Stimulated activated naive CD4-positive, alpha-beta T cell treated with Interleukin-2 at 50 U/mL for 16 hours (primary cell): ENCODE measurements around the gene TRAPPC2B.

ENCODE experiments used
- DNase-seq: peaks from one replicate; lab custom pipeline; 2025; lab: John Stamatoyannopoulos, UW

Gene TRAPPC2B

DNA sequence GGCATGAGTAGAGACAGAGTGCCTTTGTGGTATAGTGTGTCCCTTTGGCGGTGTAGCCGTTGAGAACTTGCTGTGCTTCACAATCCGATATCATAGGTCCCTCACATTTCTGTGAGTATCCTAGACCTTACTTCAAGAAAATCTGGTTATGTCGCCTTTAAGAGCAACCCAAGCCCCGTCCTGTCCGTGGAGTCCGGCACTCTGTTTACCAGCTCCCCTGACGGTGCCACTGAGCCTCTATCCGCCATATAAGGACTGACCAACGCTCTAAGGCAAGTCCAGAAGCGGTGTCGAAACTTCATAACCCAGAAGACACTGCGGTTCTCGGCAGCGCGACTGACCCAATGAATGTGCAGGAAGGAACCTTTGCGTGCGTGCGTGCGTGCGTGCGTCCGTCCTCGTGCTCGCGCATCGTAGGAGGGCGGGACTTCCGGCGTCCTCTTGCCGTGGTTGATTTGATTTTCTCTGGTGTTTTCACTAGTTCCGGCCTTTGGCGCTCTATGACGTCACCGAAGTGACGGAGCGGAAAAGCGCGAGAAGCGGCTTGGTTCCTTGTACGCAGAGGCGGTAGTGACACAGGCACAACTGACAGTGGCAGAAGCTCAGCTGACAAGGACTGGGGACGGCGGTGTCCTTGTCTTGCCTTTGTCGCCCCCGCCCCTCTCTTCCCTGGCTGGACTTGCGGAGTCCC is at the start of gene TRAPPC2B, which contains the start of gene ZNF547:
TSS of gene TRAPPC2B (plus strand) at position 555 of the 691 bp plus-strand sequence. CDS start 1,283 bp downstream, outside the sequence.
TSS of gene ZNF547 (plus strand) at position 555 of the 691 bp plus-strand sequence. CDS start 5,005 bp downstream, outside the sequence.
- DNase-seq: peak; percentile 97

DNA sequence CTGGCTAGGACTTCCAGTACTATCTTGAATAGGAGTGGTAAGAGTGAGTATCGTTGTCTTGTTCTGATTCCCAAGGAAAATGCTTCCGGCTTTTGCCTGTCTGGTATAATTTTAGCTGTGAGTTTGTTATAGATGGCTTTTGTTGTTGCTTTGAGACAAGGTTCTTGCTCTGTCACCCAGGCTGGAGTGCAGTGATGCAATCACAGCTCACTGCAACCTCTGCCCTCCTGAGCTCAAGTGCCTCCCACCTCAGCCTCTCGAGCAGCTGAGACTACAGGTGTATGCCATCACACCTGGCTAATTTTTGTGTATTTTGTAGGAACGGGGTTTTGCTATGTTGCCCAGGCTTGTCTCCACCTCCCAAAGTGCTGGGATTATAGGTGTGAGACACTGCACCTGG is 49.2 kb upstream of the TRAPPC2B start:
- no peak for DNase-seq

GRCh38 chr19:57317503-57317902 is 45.8 kb upstream of the TRAPPC2B start:
- no peak for DNase-seq

- no peak for DNase-seq
Observed at GRCh38 chr19:57319869-57320179, 43.5 kb upstream of the TRAPPC2B start.

- peak; percentile 92 for DNase-seq
Observed at GRCh38 chr19:57320180-57321084, 42.9 kb upstream of the TRAPPC2B start, which contains the start of gene ZNF543. Gene ZNF543, plus strand, starts transcription at chr19:57320472. Its CDS starts 382 bp downstream, at chr19:57320854.

DNA sequence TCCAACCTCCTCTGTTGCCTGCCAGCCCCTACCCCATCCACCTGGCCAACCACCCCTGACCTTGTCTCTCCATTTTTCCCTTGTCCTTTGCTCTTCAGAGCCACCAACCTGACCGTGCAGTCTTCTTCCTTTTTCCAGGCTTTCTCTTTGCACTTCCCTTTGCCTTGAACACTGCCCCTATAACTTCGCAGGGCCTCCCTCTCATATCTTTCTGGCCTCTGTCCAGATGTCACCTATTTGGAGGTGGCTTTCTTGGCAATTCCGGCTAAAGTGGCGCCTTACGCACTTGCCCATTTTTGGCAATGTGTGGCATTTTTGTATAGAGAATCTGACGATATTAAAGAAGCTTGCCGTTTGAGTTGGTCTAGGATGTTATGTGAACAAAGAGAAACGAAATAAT is 42.2 kb upstream of the TRAPPC2B start:
- no peak for DNase-seq

GRCh38 chr19:57321751-57322150 is 41.6 kb upstream of the TRAPPC2B start:
- no peak for DNase-seq

DNA sequence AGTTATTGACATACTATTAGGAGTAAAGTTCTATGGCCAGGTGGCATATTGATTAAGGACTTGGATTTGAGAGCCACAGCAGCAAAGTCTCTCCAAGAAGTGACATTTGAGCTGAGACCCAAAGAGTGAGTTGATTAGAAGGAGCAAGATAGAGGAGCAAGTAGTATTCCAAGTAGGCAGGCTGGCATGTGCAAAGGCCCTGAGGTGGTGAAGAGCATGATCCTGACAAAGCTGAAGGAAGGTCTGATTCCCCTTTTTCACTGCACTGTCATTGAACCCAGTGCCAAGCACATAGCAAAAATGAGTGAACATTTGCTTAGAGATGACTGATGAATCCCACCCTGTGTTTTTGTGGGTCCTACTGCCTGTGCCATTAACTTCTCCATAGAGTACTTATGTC is 38.4 kb upstream of the TRAPPC2B start:
- no peak for DNase-seq

- DNase-seq: no peak
Observed at GRCh38 chr19:57327993-57328392, 35.4 kb upstream of the TRAPPC2B start.

DNA sequence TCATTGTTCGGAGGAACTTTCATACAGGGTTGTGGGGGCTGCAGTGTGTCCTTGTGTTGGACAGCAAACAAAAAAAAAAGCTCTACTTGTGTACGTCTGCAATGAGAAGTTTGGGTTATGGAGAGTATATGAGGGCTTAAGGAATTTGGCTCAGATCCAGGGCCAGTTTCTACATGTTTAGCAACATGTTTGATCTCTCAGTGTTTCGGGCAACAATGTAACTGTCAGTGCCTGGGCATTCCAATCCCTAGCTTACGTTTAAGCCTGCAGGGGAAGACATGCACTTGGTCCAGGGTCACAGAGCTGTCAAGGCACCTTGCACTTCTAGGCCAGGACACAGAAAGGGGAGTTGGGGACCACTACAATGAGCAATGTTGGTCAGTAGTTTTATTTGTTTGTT is 29.2 kb upstream of the TRAPPC2B start:
- no peak for DNase-seq

GRCh38 chr19:57338877-57339276 is 24.5 kb upstream of the TRAPPC2B start:
- no peak for DNase-seq

DNA sequence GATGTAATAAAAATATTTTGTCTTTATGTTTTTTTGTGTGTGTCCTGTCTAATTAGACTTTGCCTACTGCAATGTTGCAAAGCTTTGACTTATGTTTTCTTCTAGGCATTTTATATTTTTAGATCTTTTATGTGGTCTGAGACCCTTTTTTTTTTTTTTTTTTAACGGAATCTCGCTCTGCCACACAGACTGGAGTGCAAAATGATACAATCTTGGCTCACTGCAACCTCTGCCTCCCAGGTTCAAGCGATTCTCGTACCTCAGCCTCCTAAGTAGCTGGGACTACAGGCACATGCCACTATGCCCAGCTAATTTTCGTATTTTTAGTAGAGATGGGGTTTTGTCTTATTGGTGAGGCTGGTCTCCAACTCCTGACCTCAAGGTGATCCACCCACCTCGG is 20.8 kb upstream of the TRAPPC2B start:
- no peak for DNase-seq

DNA sequence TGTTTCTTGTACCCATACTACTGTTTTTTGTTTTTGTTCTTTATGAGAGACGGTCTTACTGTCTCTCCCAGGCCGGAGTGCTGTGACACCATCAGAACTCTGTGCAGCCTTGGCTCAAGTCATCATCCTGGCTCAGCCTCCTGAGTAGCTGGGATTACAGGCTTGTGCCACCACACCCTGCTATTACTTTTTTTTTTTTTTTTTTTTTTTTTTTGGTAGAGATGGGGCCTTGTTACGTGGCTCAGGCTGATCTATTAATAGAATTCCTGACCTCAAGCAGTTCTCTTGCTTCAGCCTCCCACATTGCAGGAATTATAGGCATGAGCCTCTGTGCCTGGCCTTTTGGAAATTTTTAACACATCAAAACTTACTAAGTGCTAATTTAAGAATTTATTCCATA is 15.2 kb upstream of the TRAPPC2B start:
- no peak for DNase-seq

DNA sequence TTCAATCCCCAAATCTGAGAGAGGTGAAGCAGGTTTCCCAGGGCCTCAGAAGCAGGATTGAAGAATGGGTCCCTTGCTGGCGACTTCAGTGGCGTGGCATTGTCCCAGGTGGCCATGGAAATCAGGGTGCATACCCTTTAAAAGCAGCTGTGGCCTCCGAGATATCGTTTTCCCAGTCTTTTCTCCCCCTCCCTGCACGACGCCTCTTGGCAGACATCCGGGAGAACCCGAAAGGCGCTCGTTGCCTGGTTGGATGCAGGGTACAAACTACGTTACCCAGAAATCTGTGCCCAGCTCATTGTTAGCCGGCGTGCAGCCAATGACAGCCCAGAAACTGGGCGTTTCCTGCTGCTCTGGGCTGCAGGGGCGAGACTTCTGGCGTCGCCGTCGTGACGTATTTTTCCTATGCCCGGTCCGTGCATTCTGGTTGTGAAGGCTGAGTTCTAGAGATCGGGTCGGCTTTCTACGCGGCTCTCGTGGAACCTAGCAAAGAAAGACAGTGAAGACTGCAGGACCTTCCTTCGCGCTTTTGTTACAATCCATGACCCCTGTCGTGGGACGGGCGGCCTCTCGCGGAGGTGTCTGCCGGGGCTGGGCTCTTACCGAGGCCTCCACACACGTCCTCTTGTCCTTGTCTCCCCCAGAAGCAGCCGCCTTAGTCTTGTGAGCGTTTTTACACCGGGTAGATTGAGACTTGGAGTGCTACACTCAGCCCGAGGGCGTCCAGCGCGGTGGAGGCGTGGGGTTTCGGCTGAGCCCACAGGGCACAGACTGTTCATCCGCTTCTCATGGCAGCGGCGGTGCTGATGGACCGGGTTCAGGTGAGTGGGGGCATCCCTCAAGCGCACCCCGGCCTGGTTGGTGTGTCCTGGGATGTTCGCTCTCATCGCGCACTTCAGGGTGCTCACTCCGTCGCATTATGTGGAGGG is 12.2 kb upstream of the TRAPPC2B start, which contains the start of gene ZNF304:
TSS of gene ZNF304 (plus strand) at position 395 of the 929 bp plus-strand sequence. CDS start at position 789, 394 bp downstream.
- DNase-seq: peak; percentile 81

DNA sequence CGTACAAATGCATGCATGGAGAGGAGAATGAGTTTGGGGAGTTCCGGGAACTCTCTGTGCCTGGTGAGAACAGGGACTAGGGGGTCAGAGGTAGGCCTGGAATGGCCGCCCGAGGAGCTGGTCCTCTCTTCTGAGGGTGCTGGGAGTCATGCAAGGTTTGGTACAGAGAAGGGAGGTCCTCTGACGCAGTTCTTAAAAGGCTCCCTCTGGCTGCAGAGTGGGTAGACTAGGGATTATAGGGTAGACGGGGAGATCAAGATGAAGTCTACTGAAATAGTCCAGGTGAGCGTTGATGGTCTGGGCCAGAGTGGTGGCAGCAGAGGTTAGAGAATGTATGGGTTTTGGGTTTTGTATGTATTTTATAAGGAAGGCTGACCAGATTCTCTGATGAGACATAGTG is 11.5 kb upstream of the TRAPPC2B start:
- DNase-seq: no peak

DNA sequence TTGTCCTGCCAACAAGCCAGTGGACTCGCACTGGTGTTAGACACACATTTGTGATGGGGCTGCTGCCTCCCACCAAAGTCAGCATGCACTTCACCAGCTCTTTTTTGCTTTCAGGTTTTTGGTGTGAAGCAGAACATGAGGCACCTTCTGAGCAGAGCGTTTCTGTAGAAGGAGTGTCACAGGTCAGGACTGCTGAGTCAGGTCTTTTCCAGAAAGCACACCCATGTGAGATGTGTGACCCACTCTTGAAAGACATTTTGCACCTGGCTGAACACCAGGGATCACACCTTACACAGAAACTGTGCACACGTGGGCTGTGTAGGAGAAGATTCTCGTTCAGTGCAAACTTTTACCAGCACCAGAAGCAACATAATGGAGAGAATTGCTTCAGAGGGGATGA is 7.4 kb upstream of the TRAPPC2B start:
- DNase-seq: no peak

DNA sequence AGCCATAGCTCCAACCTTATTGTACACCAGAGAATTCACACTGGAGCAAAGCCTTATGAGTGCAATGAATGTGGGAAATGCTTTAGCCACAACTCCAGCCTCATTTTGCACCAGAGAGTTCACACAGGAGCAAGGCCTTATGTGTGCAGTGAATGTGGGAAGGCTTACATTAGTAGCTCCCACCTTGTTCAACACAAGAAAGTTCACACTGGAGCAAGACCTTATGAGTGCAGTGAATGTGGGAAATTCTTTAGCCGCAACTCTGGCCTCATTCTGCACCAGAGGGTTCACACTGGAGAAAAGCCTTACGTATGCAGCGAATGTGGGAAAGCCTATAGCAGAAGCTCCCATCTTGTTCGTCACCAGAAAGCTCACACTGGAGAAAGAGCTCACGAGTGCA is 5.9 kb upstream of the TRAPPC2B start:
- no peak for DNase-seq

GRCh38 chr19:57359300-57359699 is 4.1 kb upstream of the TRAPPC2B start:
- DNase-seq: no peak

DNA sequence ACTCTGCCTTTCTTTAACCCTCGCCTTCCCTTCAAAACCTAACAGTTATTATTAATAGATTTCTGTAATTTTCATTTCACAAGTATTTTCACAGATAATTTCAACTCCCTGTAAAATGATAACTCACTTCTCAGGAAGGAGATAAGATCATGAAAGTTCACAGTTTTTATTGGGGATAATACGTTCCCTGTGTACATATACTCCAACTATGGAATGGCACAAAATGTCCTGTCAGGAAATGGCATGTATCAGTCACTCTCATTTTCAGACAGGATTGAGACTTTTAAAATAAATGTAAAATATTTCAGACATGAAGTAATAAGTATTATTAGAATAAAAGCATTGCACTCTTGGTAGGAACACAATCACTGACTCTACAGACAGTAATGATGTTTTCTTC is 932 bp upstream of the TRAPPC2B start:
- no peak for DNase-seq

- no peak for DNase-seq
Observed at GRCh38 chr19:57363688-57364181, 384 bp downstream of the TRAPPC2B start.

GRCh38 chr19:57366776-57367175 is 3.4 kb downstream of the TRAPPC2B start:
- DNase-seq: no peak

DNA sequence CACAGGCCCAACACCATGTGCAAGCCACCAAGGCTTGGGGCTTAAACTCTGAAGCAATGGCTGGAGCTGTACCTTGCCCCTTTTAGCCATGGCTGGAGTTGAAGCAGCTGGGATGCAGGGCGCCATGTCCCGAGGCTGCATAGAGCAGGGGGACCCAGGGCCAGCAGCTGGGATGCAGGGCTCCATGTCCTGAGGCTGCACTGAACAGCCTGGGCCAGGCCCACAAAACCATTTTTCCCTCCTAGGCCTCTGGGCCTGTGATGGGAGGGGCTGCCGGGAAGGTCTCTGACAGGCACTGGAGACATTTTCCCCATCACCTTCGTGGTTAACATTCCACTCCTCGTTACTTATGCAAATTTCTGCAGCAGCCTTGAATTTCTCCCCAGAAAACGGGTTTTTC is 10.8 kb downstream of the TRAPPC2B start:
- DNase-seq: no peak
